Raji (cell line): ENCODE measurements around the gene BTRC.

Experiments
- POLR2A ChIP-seq: IDR thresholded peaks from 2 replicates; pipeline ENCODE4 v1.6.1; 2011; ENCODE audit warnings: low read depth, low read length, control low read depth; ENCODE audit not compliant: insufficient read depth

The BTRC gene

GRCh38 chr10:101568054-101568745 lies 214.2 kb downstream of the BTRC start:
- no peak for TF ChIP-seq POLR2A

- TF ChIP-seq POLR2A = no peak
These were observed 215.3 kb downstream of the BTRC start for GRCh38 chr10:101569323-101569621.

- no peak for TF ChIP-seq POLR2A
These were observed 215.9 kb downstream of the BTRC start for GRCh38 chr10:101569622-101570427.

DNA sequence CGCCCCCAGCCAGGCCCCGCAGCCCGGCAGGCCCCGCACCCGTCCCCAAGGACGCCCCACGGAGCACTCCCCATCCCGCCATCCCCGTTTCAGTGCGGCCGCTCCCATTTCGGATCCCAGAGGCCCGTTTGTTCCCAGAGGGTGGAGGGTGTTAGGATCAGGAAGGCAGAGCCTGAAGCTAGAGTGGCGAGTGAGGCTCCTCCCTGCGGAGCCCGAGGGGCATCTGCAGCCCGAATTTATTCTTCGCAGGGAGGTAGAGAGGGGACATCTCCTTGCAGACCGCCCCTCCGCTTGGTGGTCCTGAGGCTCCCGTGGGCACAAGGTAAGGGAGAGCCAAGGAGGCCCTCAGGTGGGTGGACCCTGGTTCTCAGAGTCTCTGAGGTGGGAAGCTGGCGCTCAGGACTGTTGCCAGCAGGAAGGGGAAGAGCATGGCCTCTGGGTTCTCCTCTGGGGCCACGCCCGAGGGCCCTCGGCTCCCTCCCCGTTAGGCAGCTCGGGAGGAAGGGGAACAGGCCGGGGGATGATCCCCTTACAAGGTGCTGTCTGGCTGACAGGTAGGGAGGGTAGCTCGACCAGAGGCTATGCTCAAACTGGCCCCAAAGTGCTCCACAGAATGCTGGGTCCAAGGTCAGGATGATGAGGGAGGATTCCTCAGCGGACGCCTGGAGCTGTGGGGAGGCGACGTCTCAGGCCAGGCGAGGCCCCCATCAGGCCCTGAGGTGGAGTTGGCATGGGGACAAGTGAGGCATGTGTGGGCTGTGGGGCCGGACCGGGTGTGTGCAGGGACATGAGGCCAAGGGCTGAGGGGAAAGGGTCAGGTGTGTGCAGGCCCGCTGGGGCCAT lies 216.7 kb downstream of the BTRC start:
- TF ChIP-seq POLR2A = no peak

DNA sequence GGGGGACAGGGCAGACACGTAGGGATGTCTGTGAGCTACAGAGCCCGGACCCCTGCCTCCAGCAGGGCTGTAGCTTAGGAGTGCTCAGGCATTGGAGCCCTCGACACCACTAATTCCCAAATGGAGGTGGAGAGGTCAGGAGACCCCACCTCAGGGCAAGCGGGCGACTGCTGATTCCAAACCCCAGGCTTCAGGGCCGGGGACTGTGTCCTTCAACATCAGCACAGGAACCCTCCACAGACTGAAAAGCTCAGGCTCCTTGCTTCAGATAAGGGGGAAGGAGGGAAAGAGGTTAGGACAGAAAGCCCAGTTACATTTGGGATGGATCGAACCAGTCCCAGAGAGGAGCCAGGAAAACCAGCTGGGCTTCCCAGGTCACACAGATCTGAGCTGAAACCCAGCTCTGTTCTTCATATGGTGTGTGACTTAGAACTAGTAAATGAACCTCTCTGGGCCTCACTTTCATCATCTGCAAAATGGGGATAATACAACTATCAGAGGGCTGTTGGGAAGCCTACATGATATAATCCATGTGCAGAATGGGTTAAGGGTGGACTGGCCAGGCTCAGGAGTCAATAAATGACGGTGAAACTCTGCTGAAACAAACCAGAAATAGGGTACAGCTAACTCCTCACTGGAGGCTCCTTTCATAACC lies 217.4 kb downstream of the BTRC start:
- no peak for TF ChIP-seq POLR2A

GRCh38 chr10:101572126-101572525 lies 218.2 kb downstream of the BTRC start:
- TF ChIP-seq POLR2A = no peak

DNA sequence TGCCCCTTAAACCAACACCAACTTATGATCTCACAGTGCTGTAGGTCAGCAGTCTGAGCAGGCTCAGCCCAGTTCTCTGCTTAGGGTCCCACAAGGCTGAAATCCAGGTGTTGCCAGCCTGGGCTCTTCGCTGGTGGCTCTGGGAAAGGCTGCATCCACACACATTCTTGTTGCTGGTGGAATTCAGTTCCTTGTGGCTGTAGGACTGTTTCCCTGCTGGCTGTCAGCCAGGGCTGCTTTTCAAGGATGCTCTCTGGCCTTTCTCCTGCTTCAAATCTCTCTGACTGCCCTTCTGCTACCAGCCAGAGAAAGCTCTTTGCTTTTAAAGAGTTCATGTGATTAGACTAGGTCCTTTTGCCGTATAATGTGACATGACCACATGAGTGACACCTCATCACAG lies 218.8 kb downstream of the BTRC start:
- no peak for TF ChIP-seq POLR2A

DNA sequence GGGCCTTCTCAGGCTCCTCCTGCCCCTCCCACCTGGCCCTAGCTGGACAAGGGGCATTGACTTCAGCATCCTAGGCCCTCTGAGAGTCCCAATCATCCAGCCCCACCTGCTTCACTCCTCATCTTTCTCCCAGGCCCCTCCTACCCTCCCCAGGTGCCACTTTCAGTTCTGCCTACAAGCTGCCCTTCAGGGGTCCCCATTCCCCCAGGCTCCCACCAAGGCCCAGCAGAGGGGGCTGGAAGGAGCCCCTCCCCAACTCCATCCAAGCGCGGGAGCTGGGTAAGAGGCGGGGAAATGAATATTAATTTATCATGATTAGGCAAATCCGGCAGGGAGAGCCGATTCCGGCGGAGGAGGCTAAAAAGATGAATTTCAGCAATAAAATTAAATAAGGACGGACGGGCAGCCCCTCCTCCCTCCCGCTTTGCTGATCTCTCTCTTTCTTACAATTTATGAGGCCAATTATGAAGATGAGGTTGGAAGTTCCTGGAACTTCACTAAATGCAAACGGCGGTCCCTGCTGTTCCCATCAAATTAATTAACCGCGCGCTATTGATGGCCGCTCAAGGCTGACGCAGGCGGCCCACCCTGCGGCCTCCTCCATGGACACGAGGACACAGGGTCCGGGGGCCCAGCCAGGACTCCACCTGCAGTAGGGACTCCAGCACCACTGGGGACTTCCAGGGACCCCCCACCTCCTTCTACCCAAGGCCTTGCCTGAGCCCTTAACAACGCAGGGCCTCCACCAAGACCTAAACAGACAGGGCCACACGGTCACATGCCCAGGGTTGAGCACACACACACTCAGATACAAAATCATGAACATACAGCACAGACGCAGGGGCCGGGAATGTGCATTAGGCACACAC lies 220.2 kb downstream of the BTRC start:
- TF ChIP-seq POLR2A = no peak

GRCh38 chr10:101575091-101575490 lies 221.1 kb downstream of the BTRC start:
- no peak for TF ChIP-seq POLR2A

DNA sequence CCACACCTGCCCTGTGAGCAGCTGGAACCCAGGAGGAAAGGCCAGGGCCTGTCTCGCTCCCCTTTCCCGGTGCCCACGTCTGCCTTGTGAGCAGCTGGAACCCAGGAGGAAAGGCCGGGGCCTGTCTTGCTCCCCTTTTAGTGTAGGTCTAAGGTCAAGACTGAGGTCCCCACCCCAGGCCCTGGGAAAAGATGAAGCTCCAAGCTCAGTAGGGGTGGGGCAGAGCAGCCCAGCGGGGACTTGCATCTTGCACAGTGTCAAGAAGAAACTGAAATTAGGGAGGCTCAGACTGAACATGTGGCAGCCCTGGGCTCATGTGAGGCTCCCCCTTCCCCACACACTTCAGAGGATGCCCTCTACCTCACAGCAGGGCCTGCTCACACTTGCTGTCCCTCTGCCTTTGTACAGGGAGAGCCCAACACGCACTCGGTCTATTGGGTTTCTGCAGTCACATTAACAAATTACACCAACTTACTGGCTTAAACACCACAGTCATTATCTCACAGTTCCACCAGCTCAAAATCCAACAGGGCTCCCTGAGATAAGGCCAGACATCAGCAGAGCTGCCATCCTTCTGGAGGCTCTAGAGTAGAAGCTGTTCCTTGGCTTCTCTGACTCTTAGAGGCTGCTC lies 221.7 kb downstream of the BTRC start:
- no peak for TF ChIP-seq POLR2A

GRCh38 chr10:101576211-101576863 lies 222.4 kb downstream of the BTRC start:
- TF ChIP-seq POLR2A = no peak

- no peak for TF ChIP-seq POLR2A
These were observed 223.3 kb downstream of the BTRC start for GRCh38 chr10:101577121-101577871.

- TF ChIP-seq POLR2A = no peak
These were observed 224.2 kb downstream of the BTRC start for GRCh38 chr10:101578192-101578591.
